ENCODE measurements around the gene REPS2.

Gene REPS2

DNA sequence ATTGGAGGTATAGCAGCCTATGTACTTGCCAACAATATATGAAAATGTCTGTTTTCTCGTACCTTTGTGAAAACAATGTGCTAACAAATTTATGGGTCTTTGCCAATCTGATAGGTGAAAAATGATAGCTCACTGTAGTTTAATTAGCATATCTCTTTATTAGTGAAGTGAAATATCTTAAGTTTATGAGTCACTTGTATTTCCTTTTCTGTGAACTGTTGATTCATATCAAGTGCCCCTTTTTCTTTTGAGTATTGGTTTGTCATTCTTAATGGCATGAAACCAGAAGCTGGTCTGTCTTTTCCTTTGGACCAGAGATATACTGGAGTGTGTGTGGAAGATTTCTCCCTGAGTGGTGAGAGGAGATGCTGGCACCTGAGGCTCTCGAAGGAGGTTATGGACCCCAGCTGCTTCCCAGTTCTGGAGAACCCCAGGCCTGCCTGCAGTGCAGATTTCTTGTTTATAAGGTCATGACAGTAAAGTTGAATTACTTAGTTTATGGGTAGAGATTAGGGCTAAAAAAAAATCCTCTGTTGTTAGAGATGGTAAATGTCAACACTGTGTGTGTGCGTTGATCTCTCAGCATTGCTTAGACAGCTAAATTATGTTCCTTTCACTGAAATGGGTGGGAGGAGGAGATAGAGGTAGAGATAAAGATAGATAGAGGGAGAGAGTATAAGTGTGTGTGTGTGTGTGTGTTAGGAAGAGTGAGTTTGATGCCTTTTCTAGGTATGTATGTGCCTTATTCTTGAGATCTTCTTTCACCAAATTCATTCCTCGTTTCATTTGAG, 89.9 kb downstream of the REPS2 start:
- DNase-seq (ENCODE audit: low spot score) = no peak

DNA sequence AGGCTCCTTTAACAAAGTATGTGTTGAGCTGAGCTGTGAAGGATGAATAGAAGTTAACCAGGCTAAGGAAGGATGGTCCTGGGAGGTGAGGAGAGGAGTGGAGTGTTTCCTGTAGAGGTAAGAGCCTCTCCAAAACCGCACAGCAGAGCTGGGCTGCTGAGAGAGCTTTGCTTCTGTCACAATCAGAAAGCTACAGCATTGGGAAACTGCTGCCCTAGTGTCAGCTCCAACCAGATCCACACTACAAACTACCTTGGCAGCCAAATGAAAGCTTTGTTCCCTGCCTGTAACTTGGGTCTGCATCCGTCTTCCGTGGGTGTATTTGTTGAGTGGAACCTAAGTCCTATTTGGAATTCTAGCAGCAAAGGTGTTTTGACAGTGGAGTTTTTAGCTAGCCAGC, 91.8 kb downstream of the REPS2 start:
- DNase-seq (ENCODE audit: low spot score) = no peak

DNA sequence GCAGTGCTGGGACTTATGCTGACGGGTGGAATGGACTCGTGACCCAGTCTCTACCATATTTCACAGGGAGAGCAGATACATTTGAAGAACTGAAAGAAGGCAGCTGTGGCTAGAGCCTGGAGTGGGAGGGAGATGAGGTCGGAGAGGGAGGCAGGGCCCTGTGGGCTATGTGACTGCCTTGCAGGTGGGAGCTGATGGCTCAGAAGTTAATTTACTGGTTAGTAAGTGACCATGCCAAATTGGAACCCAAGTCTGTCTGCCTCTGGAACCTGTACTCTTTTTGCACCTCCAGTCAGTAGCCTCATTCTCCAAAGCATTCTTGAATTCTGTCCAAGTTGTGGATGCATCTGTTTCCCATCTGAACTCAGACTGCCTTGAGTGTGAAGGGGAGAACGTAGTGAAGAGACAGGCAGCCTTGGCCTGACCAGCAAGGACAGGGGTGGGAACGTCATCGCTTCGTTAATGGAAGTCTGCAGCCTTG, 92.3 kb downstream of the REPS2 start:
- DNase-seq (ENCODE audit: low spot score) = no peak

GRCh38 chrX:17039826-17040225, 93.4 kb downstream of the REPS2 start:
- DNase-seq (ENCODE audit: low spot score) = no peak

GRCh38 chrX:17040711-17041110, 94.3 kb downstream of the REPS2 start:
- DNase-seq (ENCODE audit: low spot score) = no peak

DNA sequence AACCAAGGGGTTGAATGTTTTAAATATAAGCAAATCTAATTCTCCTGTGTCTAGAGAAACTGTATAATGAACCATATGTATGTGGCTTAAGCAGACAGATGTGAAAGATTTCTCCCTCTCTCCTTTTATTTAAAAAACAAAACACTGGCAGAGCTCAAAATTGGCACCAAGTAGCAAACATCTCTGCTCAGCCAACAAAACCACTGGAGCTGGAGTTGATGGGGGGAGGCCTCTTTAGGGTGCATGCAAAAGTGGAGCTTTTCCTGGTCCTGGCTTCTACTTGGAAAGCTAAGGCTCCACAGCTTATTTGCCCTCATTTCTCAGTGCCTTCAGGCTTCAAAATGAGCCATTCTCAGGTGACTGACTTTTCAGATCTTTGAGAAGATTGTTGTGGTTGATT, 95.6 kb downstream of the REPS2 start:
- no peak for DNase-seq (ENCODE audit: low spot score)

GRCh38 chrX:17046478-17047097, 100.1 kb downstream of the REPS2 start:
- DNase-seq (ENCODE audit: low spot score) = peak; percentile 22

DNA sequence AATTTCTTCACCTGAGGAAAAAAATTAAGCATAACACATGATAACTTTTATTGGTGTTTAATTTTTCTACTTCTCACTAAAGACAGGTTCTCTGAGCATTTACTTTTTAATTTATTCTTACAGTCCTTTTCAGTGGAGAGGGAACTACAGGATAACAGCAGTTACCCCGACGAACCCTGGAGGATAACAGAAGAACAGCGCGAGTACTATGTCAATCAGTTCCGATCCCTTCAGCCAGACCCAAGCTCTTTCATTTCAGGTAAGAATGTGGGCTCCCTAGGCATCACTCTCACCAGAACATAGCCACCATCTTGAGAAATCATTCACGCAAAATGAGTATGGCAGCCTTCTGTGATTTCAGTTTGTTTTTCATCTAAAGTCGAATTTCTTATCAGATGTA, 100.8 kb downstream of the REPS2 start:
- no peak for DNase-seq (ENCODE audit: low spot score)

- no peak for DNase-seq (ENCODE audit: low spot score)
Measured at GRCh38 chrX:17052210-17052609, 105.8 kb downstream of the REPS2 start.

- no peak for DNase-seq (ENCODE audit: low spot score)
Measured at GRCh38 chrX:17052793-17053192, 106.3 kb downstream of the REPS2 start.

GRCh38 chrX:17053502-17053901, 107.0 kb downstream of the REPS2 start:
- no peak for DNase-seq (ENCODE audit: low spot score)

- no peak for DNase-seq (ENCODE audit: low spot score)
Measured at GRCh38 chrX:17056868-17057608, 110.6 kb downstream of the REPS2 start.

- DNase-seq (ENCODE audit: low spot score) = no peak
Measured at GRCh38 chrX:17062065-17062464, 115.6 kb downstream of the REPS2 start.

DNA sequence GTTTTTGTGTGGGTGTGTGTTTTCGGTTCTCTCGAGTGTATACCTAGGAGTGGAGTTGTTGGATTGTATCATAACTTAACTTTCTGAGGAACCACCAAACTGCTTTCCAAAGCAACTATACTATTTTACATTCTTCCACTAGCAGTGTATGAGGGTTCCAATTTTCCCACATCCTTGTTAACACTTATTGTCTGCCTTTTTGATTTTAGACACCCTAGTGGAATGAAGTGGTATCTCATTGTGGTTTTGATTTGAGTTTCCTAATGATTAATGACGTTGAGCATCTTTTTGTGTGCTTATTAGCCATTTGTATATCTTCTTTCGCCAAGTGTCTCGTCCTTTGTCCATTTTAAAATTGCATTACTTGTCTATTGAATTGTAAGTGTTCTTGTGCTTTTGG, 118.6 kb downstream of the REPS2 start:
- DNase-seq (ENCODE audit: low spot score) = no peak

DNA sequence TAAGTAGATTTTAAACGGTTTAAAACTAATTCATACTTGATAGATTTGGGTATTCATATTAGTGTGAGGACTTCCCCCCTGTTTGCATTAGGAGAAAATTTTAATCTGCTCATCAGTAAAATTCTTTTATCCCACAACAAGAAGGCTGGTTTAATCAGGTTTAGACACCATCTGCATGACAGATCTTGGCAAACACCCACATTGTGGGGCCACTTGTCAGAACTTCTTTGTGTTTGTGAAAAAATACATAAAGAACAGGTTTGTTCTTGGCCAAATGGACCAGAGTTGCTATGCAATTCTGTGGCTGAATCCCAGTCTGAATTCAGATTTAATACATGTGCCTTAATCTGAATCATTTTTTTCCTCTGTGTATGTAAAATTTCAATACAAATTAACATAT, 121.1 kb downstream of the REPS2 start:
- DNase-seq (ENCODE audit: low spot score) = no peak

DNA sequence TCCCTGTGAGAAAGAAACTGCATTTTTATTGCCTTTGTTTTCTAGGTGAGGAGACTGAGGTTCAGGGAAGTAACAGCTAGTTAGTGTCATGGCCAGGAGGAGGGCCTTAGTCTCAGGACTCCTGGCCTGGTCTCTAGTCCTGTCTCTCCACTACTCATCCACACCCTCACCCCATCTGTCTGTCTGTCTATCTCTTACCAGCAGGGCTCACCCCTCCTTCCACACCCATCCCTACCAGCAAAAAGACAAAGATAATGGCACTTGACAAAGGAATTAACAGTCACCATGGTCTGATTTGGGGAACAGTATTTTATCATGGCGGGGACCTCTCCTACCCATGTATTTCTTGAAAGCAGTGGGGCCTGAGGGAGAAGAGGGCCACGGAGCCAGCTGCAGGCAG, 125.8 kb downstream of the REPS2 start:
- DNase-seq (ENCODE audit: low spot score) = no peak

- DNase-seq (ENCODE audit: low spot score) = no peak
Measured at GRCh38 chrX:17072721-17073230, 126.3 kb downstream of the REPS2 start.

DNA sequence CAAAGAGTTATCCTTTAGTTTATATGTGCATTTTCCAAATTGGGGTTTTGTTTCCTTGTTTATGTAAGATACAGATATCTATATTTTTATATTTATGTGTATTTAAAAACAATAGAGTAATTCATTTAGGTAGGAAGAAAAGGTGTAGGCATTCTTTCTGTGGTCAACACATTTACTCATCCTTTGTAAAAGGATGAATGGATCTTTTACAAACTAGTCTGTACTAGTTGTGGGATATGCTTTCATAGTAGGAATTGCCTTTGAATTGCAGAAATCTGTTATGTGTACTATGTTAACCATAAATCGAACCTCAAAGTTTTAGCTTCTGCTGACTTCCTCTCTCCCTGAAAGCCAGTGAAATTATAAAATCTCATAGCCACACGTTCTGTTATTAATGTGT, 128.5 kb downstream of the REPS2 start:
- no peak for DNase-seq (ENCODE audit: low spot score)

- DNase-seq (ENCODE audit: low spot score) = no peak
Measured at GRCh38 chrX:17077361-17077760, 130.9 kb downstream of the REPS2 start.

- DNase-seq (ENCODE audit: low spot score) = no peak
Measured at GRCh38 chrX:17078031-17078720, 131.7 kb downstream of the REPS2 start.

- no peak for DNase-seq (ENCODE audit: low spot score)
Measured at GRCh38 chrX:17081511-17081910, 135.1 kb downstream of the REPS2 start.

DNA sequence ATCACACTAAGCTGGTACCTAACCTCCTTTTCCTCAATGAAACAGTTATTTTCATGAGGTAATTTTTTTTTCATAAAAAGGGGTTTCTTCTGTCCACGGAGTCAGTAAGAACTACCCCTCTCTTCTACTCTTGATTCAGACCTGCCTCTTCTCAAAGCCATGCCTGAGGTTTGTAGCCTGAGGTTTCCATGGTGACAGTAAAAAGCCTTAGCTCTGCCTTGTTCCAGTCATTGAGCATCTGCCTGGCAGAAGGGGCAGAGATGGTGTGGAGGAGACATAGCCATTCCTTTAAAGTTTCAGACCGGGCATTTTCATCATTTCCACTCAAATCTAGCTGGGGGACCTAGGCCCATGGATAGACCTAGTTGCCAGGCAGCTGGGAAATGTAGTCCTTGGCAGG, 135.5 kb downstream of the REPS2 start:
- no peak for DNase-seq (ENCODE audit: low spot score)
